SK-N-SH (cell line): Measurements from ENCODE around the gene BCL11B. TPM values are rescaled to one million over a fixed set of nuclear protein-coding genes. Genes with fewer than 3 reads are reported as not detected.

Experiments
- CTCF ChIA-PET: fragments of 300-600, 350-600 bp; formaldehyde crosslinking; extraction: SDS; loops from one replicate; lab custom pipeline; 2021; lab: Yijun Ruan, JAX
- POLR2A ChIA-PET: fragments of 350-600 bp; sonication (Branson Sonifier 250); formaldehyde crosslinking; extraction: SDS; loops from one replicate; lab custom pipeline; 2020; ENCODE audit warnings: antibody characterized with exemption, inconsistent platforms; lab: Yijun Ruan, JAX
- DNase-seq: peaks from one replicate; pipeline ENCODE4 v3.0.0; 2012
- H2AFZ ChIP-seq: fragments of 200-600 bp; sonication (generic); 2 replicates; pipeline ENCODE4 v1.8.1; 2016; ENCODE audit warnings: antibody characterized with exemption, mild to moderate bottlenecking, low read depth
- H3F3A ChIP-seq: fragments of 200-600 bp; sonication (generic); replicated peaks from 2 replicates; pipeline ENCODE3; 2016; ENCODE audit warnings: antibody characterized with exemption, mild to moderate bottlenecking; ENCODE audit not compliant: insufficient read depth
- H3K27ac ChIP-seq, 2 experiments: fragments of 200-500 bp in 1 of 2; fragments of 200-600 bp in 1 of 2; sonication (Bioruptor generic) in 1 of 2; sonication (generic), shearing (Covaris generic) in 1 of 2; 2 replicates each; pipeline versions ENCODE4 v1.5.1 to v1.6.1; 2014 to 2016; ENCODE audit warnings: low read depth in 2 of 2, inconsistent platforms in 1 of 2, low read length in 1 of 2, mild to moderate bottlenecking in 1 of 2, mixed read lengths in 1 of 2
- H3K27me3 ChIP-seq: fragments of 200-600 bp; sonication (generic), shearing (Covaris generic); 2 replicates; pipeline ENCODE4 v1.6.1; 2016; ENCODE audit warnings: mixed run types; ENCODE audit not compliant: insufficient read depth
- H3K36me3 ChIP-seq, 2 experiments: fragments of 200-500 bp in 1 of 2; fragments of 200-600 bp in 1 of 2; sonication (Bioruptor generic) in 1 of 2; sonication (generic) in 1 of 2; replicated peaks in 1 of 2; 2 replicates each; pipeline versions ENCODE3 to v1.5.1; 2014 to 2016; ENCODE audit warnings: low read length in 1 of 2, mild to moderate bottlenecking in 1 of 2; ENCODE audit not compliant: insufficient read depth in 2 of 2, control insufficient read depth in 1 of 2
- H3K4me1 ChIP-seq, 2 experiments: fragments of 200-500 bp in 1 of 2; fragments of 200-600 bp in 1 of 2; sonication (Bioruptor generic) in 1 of 2; sonication (generic), shearing (Covaris generic) in 1 of 2; 2 replicates each; pipeline versions ENCODE4 v1.5.1 to v1.6.1; 2014 to 2016; ENCODE audit warnings: low read depth in 1 of 2, low read length in 1 of 2, mixed run types in 1 of 2; ENCODE audit not compliant: insufficient read depth in 2 of 2, control insufficient read depth in 1 of 2
- H3K4me2 ChIP-seq: fragments of 200-600 bp; sonication (generic), shearing (Covaris generic); 2 replicates; pipeline ENCODE4 v1.6.1; 2017; ENCODE audit warnings: mixed run types
- H3K4me3 ChIP-seq, 2 experiments: fragments of 200-500 bp in 1 of 2; fragments of 200-600 bp in 1 of 2; sonication (Bioruptor generic) in 1 of 2; sonication (generic), shearing (Covaris generic) in 1 of 2; 2 replicates each; pipeline versions ENCODE4 v1.5.1 to v1.8.1; 2014 to 2016; ENCODE audit warnings: low read depth in 2 of 2, inconsistent platforms in 1 of 2, low read length in 1 of 2, mild to moderate bottlenecking in 1 of 2, mixed read lengths in 1 of 2, moderate library complexity in 1 of 2
- H3K79me2 ChIP-seq: fragments of 200-600 bp; sonication (generic); 2 replicates; pipeline ENCODE4 v1.8.1; 2017; ENCODE audit warnings: mild to moderate bottlenecking; ENCODE audit not compliant: insufficient read depth
- H3K9ac ChIP-seq: fragments of 200-600 bp; sonication (generic); 2 replicates; pipeline ENCODE4 v1.6.1; 2017; ENCODE audit warnings: mixed run types
- H3K9me2 ChIP-seq: fragments of 200-600 bp; sonication (generic); 2 replicates; pipeline ENCODE4 v1.6.1; 2017; ENCODE audit warnings: mixed run types
- H3K9me3 ChIP-seq: fragments of 200-600 bp; sonication (generic); 2 replicates; pipeline ENCODE4 v1.6.1; 2017; ENCODE audit warnings: mixed run types, mild to moderate bottlenecking, moderate library complexity
- H4K20me1 ChIP-seq: fragments of 200-600 bp; sonication (generic); 2 replicates; pipeline ENCODE4 v1.6.1; 2017; ENCODE audit warnings: mild to moderate bottlenecking, mixed run types; ENCODE audit not compliant: insufficient read depth
- FOSL2 ChIP-seq: IDR thresholded peaks from 2 replicates; pipeline ENCODE4 v1.4.0; 2012; ENCODE audit warnings: low read depth, mild to moderate bottlenecking, moderate library complexity, borderline replicate concordance
- FOXJ3 ChIP-seq: sonication (generic); formaldehyde crosslinking; IDR thresholded peaks from 2 replicates; pipeline ENCODE4 v1.5.1; 2020; ENCODE audit warnings: mild to moderate bottlenecking, missing genetic modification reagents
- FOXM1 ChIP-seq: IDR thresholded peaks from 2 replicates; pipeline ENCODE4 v1.4.0; 2012; ENCODE audit warnings: low read depth, mild to moderate bottlenecking
- MEF2A ChIP-seq: IDR thresholded peaks from 2 replicates; pipeline ENCODE4 v1.4.0; 2012; ENCODE audit warnings: low read depth, borderline replicate concordance
- MXI1 ChIP-seq: IDR thresholded peaks from 2 replicates; pipeline ENCODE4 v1.6.1; 2012; ENCODE audit warnings: mild to moderate bottlenecking, low read depth, low read length, improper control_type of control experiment
- NRF1 ChIP-seq: IDR thresholded peaks from 2 replicates; pipeline ENCODE4 v1.6.1; 2012; ENCODE audit warnings: low read depth, mild to moderate bottlenecking, low read length
- SMC3 ChIP-seq: IDR thresholded peaks from 2 replicates; pipeline ENCODE4 v1.6.1; 2012; ENCODE audit warnings: low read depth, low read length, improper control_type of control experiment
- TCF12 ChIP-seq: IDR thresholded peaks from 2 replicates; pipeline ENCODE4 v1.4.0; 2012
- YY1 ChIP-seq: IDR thresholded peaks from 2 replicates; pipeline ENCODE4 v1.4.0; 2012; ENCODE audit warnings: low read depth, mild to moderate bottlenecking
- WGBS: methylation state at CpG from one replicate; pipeline ENCODE4 v1.1.6; 2017; ENCODE audit warnings: low lambda C conversion rate; 5-methylcytosine and 5-hydroxymethylcytosine counted together
- polyA plus RNA-seq, 3 experiments: library from polyadenylated mRNA; depleted of rRNA; stranded (reverse); fragments of >200 nt; gene quantifications; 2 replicates each; pipeline ENCODE4 v1.2.3, GENCODE V29; 2012
- TF ChIP-seq, protein P1 (sequence below): IDR thresholded peaks from 2 replicates; pipeline ENCODE4 v1.6.1; 2012; ENCODE audit warnings: mild to moderate bottlenecking, low read depth, low read length, moderate library complexity
- TF ChIP-seq, protein P2 (sequence below): IDR thresholded peaks from 2 replicates; pipeline ENCODE4 v1.4.0; 2012; ENCODE audit warnings: low read depth, borderline replicate concordance
- TF ChIP-seq, protein P3 (sequence below): fragments of 150-350 bp; IDR thresholded peaks from 2 replicates; pipeline ENCODE4 v1.6.1; 2017; ENCODE audit warnings: antibody characterized with exemption, low read length, low read depth, borderline replicate concordance
- TF ChIP-seq, protein P4 (sequence below): IDR thresholded peaks from 2 replicates; pipeline ENCODE4; 2012
- TF ChIP-seq, protein P5 (sequence below): fragments of 150-350 bp; IDR thresholded peaks from 2 replicates; pipeline ENCODE4 v1.6.1; 2016; ENCODE audit warnings: mild to moderate bottlenecking, low read depth, low read length

BCL11B gene
- polyA plus RNA-seq, 1 of the 3 experiments (the other 2 are of a cell fraction): not detected

DNA sequence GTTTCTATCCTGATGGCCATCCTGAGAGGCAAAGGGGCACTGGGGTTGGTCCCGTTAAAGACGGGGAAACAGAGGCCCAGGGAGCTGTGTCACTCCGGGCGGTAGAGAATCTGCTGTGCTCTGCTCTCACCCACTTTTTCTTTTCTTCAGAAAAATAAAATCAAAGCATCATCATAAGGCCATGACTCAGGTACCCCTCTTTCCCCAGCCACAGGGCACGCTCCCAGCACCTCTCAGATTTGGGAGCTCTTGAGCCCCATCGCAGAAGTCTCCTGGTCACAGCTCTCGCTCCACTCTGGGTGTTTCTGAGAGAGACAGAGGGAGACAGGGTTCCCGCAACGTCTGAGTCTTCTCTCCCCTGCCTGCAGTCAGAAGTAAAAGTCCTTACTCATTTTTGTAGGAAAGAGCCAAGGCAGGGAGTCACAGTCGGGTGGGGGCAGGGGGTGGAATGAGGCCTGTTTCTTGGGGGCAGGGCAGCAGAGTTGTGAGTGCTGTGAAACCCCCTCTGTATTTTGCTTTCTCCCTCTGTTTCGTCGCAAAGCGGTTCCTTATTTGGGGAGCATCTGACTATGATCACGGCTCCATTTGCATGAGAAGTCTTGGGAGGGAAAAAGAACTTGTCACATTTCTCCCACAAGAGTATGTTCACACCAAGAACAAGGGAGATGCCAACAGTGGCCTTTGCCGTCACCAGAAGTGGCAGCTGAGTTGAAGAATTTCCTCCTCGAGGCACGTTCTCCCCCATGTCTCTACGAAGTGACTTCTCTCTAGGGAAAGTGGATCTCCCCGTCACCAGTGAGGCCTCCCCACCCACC, 139.0 kb downstream of the BCL11B start:
- Histone ChIP-seq H3K27me3 (peaks cover 92% of the 10 kb centered on the region), H3K27ac (no peak overlapping the region), H3K4me3 (no peak overlapping the region), H3K4me2 (no peak overlapping the region), H3K4me1 (no peaks in the 10 kb centered on the region), H3K79me2 (no peaks in the 10 kb centered on the region), H2AFZ (no peak overlapping the region), H3K9me3 (no peaks in the 10 kb centered on the region), H4K20me1 (no peaks in the 10 kb centered on the region), H3K36me3 (no peaks in the 10 kb centered on the region), H3K9me2 (no peaks in the 10 kb centered on the region), H3F3A (no peaks in the 10 kb centered on the region), H3K9ac (no peak overlapping the region)
- ChIA-PET POLR2A (no interaction called here), CTCF (no interaction called here)
- DNase-seq: no peak
- TF ChIP-seq SMC3 (no peak), FOSL2 (no peak), TCF12 (no peak), MXI1 (no peak), FOXM1 (no peak)
- TF ChIP-seq, protein P1, sequence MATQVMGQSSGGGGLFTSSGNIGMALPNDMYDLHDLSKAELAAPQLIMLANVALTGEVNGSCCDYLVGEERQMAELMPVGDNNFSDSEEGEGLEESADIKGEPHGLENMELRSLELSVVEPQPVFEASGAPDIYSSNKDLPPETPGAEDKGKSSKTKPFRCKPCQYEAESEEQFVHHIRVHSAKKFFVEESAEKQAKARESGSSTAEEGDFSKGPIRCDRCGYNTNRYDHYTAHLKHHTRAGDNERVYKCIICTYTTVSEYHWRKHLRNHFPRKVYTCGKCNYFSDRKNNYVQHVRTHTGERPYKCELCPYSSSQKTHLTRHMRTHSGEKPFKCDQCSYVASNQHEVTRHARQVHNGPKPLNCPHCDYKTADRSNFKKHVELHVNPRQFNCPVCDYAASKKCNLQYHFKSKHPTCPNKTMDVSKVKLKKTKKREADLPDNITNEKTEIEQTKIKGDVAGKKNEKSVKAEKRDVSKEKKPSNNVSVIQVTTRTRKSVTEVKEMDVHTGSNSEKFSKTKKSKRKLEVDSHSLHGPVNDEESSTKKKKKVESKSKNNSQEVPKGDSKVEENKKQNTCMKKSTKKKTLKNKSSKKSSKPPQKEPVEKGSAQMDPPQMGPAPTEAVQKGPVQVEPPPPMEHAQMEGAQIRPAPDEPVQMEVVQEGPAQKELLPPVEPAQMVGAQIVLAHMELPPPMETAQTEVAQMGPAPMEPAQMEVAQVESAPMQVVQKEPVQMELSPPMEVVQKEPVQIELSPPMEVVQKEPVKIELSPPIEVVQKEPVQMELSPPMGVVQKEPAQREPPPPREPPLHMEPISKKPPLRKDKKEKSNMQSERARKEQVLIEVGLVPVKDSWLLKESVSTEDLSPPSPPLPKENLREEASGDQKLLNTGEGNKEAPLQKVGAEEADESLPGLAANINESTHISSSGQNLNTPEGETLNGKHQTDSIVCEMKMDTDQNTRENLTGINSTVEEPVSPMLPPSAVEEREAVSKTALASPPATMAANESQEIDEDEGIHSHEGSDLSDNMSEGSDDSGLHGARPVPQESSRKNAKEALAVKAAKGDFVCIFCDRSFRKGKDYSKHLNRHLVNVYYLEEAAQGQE: no peak
- TF ChIP-seq, protein P2, sequence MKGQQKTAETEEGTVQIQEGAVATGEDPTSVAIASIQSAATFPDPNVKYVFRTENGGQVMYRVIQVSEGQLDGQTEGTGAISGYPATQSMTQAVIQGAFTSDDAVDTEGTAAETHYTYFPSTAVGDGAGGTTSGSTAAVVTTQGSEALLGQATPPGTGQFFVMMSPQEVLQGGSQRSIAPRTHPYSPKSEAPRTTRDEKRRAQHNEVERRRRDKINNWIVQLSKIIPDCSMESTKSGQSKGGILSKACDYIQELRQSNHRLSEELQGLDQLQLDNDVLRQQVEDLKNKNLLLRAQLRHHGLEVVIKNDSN: no peak
- 17% methylated on average over 19 of the region's 19 CpGs for WGBS

DNA sequence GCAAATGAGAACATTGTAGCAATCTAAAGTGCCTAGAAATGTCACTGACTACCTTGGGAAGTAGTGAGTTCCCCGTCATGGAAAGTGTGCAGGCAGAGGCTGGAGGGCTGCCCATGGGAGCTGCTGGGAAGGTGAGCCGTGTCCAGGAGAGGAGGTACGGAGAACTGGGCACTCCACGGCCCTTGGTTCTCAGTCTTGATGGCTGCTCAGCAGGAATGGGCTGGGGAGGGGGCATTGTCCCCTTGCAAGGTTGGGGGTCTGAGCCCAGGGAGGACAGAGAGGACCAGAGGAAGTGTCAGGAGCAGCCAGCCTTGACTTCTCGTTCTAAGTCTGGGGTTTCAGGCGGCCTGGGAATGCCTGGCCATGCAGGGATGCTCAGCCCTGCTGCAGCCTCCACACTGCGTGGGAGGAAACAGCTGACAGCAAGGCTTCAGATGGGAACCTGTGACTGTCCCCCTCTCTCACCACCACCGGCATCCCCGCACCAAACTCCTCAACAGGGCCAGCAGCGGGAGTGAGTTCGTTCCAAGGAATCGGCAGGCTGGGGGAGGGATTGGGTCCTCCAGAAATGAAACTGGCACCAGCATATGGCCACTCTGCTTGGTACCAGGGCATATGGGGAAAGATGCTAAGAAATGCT, 140.2 kb downstream of the BCL11B start:
- ChIA-PET CTCF (interaction anchor here (0.7 kb wide), 1 partner anchor 984 kb away, joined by 3 read pairs; no protein-coding TSS in a partner anchor), POLR2A (no interaction called here)
- DNase-seq: no peak
- TF ChIP-seq MEF2A: no peak
- TF ChIP-seq, protein P3, sequence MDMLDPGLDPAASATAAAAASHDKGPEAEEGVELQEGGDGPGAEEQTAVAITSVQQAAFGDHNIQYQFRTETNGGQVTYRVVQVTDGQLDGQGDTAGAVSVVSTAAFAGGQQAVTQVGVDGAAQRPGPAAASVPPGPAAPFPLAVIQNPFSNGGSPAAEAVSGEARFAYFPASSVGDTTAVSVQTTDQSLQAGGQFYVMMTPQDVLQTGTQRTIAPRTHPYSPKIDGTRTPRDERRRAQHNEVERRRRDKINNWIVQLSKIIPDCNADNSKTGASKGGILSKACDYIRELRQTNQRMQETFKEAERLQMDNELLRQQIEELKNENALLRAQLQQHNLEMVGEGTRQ: no peak
- no peak for TF ChIP-seq YY1
- TF ChIP-seq NRF1: no peak
- TF ChIP-seq, protein P2: no peak
- TF ChIP-seq, protein P4, sequence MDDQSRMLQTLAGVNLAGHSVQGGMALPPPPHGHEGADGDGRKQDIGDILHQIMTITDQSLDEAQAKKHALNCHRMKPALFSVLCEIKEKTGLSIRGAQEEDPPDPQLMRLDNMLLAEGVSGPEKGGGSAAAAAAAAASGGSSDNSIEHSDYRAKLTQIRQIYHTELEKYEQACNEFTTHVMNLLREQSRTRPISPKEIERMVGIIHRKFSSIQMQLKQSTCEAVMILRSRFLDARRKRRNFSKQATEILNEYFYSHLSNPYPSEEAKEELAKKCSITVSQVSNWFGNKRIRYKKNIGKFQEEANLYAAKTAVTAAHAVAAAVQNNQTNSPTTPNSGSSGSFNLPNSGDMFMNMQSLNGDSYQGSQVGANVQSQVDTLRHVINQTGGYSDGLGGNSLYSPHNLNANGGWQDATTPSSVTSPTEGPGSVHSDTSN: no peak
- TF ChIP-seq, protein P5, sequence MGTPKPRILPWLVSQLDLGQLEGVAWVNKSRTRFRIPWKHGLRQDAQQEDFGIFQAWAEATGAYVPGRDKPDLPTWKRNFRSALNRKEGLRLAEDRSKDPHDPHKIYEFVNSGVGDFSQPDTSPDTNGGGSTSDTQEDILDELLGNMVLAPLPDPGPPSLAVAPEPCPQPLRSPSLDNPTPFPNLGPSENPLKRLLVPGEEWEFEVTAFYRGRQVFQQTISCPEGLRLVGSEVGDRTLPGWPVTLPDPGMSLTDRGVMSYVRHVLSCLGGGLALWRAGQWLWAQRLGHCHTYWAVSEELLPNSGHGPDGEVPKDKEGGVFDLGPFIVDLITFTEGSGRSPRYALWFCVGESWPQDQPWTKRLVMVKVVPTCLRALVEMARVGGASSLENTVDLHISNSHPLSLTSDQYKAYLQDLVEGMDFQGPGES: no peak
- no peak for TF ChIP-seq FOSL2
- TF ChIP-seq FOXJ3: no peak
- Histone ChIP-seq H3K27me3 (peaks cover 84% of the 10 kb centered on the region), H3K9me3 (no peaks in the 10 kb centered on the region), H4K20me1 (no peaks in the 10 kb centered on the region), H3K9me2 (no peaks in the 10 kb centered on the region), H3K4me2 (no peak overlapping the region), H3K9ac (no peak overlapping the region), H3F3A (no peaks in the 10 kb centered on the region), H3K36me3 (no peaks in the 10 kb centered on the region), H2AFZ (no peak overlapping the region), H3K79me2 (no peaks in the 10 kb centered on the region), H3K4me1 (no peaks in the 10 kb centered on the region), H3K27ac (no peak overlapping the region), H3K4me3 (no peak overlapping the region)
- 17% methylated on average over 11 of the region's 12 CpGs for WGBS
